GM12891 (cell line): ENCODE results near the gene SMARCA4.
"Not testable (repeated sequence)": the region's sequence is repeated elsewhere in the genome, so short reads cannot be mapped to it uniquely, and the experiment has no call there.

ENCODE experiments used
- DNase-seq: peaks from one replicate; pipeline ENCODE4 v3.0.0; 2011; ENCODE audit warnings: low spot score; ENCODE audit not compliant: insufficient read length
- FAIRE-seq: peaks from 2 replicates; lab custom pipeline; 2011; peaks lifted over from hg19 to GRCh38; lab: Jason Lieb, UNC
- PAX5 ChIP-seq: IDR thresholded peaks from 2 replicates; pipeline ENCODE4 v1.6.1; 2011; ENCODE audit warnings: low read length, moderate library complexity, mild to moderate bottlenecking; ENCODE audit not compliant: insufficient read depth, severe bottlenecking
- POLR2A ChIP-seq: IDR thresholded peaks from 2 replicates; pipeline ENCODE4 v1.6.1; 2011; ENCODE audit warnings: low read depth, low read length, control low read depth
- POLR2AphosphoS5 ChIP-seq: IDR thresholded peaks from 2 replicates; pipeline ENCODE4 v1.6.1; 2011; ENCODE audit warnings: low read depth, low read length, control low read depth
- POU2F2 ChIP-seq: IDR thresholded peaks from 2 replicates; pipeline ENCODE4 v1.6.1; 2011; ENCODE audit warnings: low read depth, mild to moderate bottlenecking, control low read depth, low read length, moderate library complexity
- SPI1 ChIP-seq: IDR thresholded peaks from 2 replicates; pipeline ENCODE4 v1.6.1; 2011; ENCODE audit warnings: low read depth, low read length, control low read depth
- TAF1 ChIP-seq: IDR thresholded peaks from 2 replicates; pipeline ENCODE4 v1.6.1; 2011; ENCODE audit warnings: low read depth, low read length, control low read depth

The SMARCA4 gene

DNA sequence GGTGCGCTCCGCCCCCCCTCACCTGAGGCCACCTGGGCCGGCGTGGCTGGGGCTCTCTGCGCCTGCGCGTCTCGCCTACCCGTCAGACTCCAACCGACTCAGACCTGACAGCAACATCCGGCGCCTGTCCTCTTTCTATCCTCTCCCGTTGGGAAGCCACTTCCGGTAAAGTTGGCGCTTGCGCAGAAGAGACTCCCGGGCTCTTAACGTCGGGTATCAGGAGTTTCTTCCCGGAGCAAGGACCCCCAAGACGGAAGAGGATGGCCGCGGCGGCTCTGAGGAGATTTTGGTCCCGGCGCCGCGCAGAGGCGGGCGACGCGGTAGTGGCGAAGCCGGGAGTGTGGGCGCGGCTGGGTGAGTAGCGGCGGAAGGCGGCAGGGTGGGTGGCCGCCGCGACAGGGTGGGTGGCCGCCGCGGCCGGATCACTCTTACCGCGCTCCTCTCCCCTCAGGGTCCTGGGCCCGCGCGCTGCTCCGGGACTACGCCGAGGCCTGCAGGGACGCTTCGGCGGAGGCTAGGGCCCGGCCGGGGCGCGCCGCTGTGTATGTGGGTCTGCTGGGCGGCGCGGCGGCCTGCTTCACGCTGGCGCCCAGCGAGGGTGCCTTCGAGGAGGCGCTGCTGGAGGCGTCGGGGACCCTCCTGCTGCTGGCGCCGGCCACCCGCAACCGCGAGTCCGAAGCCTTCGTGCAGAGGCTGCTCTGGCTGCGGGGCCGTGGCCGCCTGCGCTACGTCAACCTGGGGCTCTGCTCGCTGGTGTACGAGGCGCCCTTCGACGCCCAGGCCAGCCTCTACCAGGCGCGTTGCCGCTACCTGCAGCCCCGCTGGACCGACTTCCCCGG lies 32.0 kb upstream of the SMARCA4 start, which contains the start of the genes TIMM29 and YIPF2:
Gene TIMM29 (plus strand): TSS at position 249 of the 839 bp plus-strand sequence. CDS start 12 bp downstream, at position 261.
Gene YIPF2 (minus strand): TSS at position 77 of the 839 bp plus-strand sequence. CDS start 229 bp downstream, outside the sequence.
- no peak for TF ChIP-seq PAX5
- TF ChIP-seq SPI1 = peak; percentile 29; the same call in 1 of the 2 replicates
- TF ChIP-seq TAF1 = peak; percentile 74; the same call in 1 of the 2 replicates
- peak; percentile 65; the same call in 1 of the 2 replicates for TF ChIP-seq POLR2A
- TF ChIP-seq POU2F2 = peak; percentile 50; the same call in 1 of the 2 replicates
- peak; percentile 59; the same call in 1 of the 2 replicates for TF ChIP-seq POLR2AphosphoS5
- FAIRE-seq (peak; percentile 95), DNase-seq (peak; percentile 99)

DNA sequence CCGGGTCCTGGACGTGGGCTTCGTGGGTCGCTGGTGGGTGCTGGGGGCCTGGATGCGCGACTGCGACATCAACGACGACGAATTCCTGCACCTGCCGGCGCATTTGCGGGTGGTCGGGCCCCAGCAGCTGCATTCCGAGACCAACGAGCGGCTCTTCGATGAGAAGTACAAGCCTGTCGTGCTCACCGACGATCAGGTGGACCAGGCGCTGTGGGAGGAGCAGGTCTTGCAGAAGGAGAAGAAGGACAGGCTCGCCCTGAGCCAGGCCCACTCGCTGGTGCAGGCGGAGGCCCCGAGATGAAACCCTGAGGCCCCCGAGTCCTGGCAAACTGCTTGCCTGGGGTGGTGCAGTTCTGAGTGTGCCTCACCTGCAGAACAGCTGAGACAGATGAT lies 31.4 kb upstream of the SMARCA4 start:
- FAIRE-seq = no peak
- TF ChIP-seq TAF1 = no peak
- TF ChIP-seq POLR2A = no peak
- no peak for TF ChIP-seq PAX5
- no peak for TF ChIP-seq POU2F2
- TF ChIP-seq SPI1 = no peak
- TF ChIP-seq POLR2AphosphoS5 = no peak

GRCh38 chr19:10935371-10936059 lies 25.3 kb upstream of the SMARCA4 start:
- TF ChIP-seq TAF1 = no peak
- no peak for TF ChIP-seq POLR2A
- no peak for TF ChIP-seq PAX5
- TF ChIP-seq POLR2AphosphoS5 = no peak
- TF ChIP-seq SPI1 = no peak
- TF ChIP-seq POU2F2 = no peak
- DNase-seq (no peak), FAIRE-seq (no peak)

More for the DNA sequence above, 31.4 kb upstream of the SMARCA4 start:
- no peak for DNase-seq

DNA sequence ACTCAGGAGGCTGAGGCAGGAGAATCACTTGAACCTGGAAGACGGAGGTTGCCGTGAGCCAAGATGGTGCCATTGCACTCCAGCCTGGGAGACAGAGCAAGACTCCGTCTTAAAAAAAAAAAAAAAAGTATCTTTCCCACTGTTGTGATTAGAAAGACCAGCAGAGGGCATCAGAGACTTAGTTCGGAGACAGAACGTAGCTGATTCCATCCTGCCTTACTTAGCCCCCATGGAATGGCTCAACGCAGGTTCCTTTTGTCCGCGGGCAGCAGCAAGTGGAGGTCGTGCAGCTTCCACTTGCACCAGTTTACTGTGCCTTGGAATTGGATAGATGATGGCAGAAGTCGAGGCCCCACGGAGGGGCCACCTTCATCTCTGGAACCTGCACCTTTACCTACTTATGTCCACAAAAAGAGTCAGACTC lies 24.2 kb upstream of the SMARCA4 start:
- no peak for TF ChIP-seq POU2F2
- TF ChIP-seq POLR2A = no peak
- TF ChIP-seq TAF1 = no peak
- TF ChIP-seq PAX5 = no peak
- no peak for TF ChIP-seq SPI1
- no peak for TF ChIP-seq POLR2AphosphoS5
- DNase-seq (no peak), FAIRE-seq (peak; percentile 40)

- DNase-seq = not testable (repeated sequence)
These were observed 19.2 kb upstream of the SMARCA4 start for GRCh38 chr19:10941649-10942048.

GRCh38 chr19:10943412-10943811 lies 17.4 kb upstream of the SMARCA4 start:
- not testable (repeated sequence) for FAIRE-seq, DNase-seq

More at GRCh38 chr19:10941649-10942048, 19.2 kb upstream of the SMARCA4 start:
- not testable (repeated sequence) for FAIRE-seq

DNA sequence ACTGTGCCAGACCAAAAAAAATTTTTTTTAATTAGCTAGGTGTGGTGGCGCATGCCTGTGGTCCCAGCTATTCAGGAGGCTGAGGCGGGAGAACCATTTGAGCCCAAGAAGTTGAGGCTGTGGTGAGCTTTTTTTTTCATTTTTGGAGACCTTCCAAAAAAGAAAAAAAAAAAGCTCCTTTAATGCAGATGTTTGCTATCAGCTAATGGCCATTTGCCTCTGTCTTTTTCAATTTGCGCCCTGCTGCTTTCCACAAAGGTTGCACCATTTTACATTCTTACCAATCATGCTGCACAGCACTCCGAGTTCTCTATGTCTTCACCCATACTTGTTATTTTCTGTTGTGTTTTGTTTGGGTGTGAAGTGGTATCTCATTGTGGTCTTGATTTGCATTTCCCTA lies 15.6 kb upstream of the SMARCA4 start:
- FAIRE-seq = no peak
- TF ChIP-seq SPI1 = no peak
- TF ChIP-seq POLR2A = no peak
- TF ChIP-seq POU2F2 = no peak
- no peak for TF ChIP-seq POLR2AphosphoS5
- no peak for TF ChIP-seq TAF1
- no peak for TF ChIP-seq PAX5

DNA sequence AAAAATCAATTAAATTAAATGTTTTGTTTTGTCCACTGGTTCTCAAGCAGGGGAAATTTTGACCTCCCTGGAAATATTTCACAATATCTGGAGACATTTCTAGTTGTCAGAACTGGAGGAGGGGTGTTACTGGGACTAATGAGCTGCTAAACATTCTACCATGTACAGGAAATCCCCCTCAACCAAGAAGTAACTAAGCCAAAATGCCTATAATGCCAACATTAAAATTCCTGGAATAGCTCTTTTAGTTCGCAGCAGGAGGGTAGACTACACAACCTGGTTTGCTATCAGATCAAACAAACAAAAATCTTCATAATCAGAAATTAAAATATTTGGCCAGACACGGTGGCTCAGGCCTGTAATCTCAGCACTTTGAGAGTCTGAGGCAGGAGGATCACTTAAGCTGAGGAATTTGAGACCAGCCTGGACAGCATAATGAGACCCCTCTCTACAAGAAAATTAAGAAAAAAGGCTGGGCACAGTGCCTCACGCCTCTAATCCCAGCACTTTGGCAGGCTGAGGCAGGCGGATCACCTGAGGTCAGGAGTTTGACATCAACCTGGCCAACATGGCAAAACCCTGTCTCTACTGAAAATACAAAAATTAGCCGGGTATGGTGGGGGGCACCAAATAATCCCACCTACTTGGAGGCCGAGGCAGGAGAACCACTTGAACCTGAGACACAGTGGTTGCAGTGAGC lies 13.7 kb upstream of the SMARCA4 start:
- no peak for TF ChIP-seq SPI1
- no peak for TF ChIP-seq POU2F2
- TF ChIP-seq POLR2A = no peak
- TF ChIP-seq POLR2AphosphoS5 = no peak
- no peak for TF ChIP-seq TAF1
- no peak for TF ChIP-seq PAX5
- no peak for FAIRE-seq
- no peak for DNase-seq

More for the DNA sequence above, 15.6 kb upstream of the SMARCA4 start:
- no peak for DNase-seq

- no peak for FAIRE-seq
- no peak for DNase-seq
- TF ChIP-seq POU2F2 = no peak
- no peak for TF ChIP-seq SPI1
- TF ChIP-seq TAF1 = no peak
- TF ChIP-seq POLR2AphosphoS5 = no peak
These were observed 8.0 kb upstream of the SMARCA4 start for GRCh38 chr19:10952809-10953208.

DNA sequence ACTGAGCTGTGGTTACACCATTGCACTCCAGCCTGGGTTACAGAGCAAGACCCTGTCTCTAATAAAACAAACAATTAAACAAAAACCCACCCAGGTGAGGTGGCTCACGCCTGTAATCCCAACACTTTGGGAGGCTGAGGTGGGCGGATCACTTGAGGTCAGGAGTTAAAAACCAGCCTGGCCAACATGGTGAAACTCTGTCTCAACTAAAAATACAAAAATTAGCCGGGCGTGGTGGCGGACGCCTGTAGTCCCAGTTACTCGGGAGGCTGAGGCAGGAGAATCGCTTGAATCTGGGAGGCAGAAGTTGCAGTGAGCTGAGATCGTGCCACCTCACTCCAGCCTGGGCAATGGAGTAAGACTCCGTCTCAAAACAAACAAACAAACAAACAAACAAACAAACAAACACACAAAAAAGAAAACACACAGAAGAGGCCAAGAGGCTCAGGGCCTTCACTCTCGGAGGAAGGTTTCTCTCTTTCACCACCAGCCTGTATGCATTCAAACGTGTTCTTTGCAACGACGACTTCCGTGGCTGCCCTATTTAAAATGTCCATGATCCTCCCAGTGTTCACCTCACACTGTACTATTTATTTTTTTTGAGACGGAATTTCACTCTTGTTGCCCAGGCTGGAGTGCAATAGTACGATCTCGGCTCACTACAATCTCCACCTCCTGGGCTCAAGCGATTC lies 1.4 kb upstream of the SMARCA4 start:
- not testable (repeated sequence) for FAIRE-seq, DNase-seq
